ENCODE results near the gene PADI1. TPM values are rescaled to one million over a fixed set of nuclear protein-coding genes. Genes with fewer than 3 reads are reported as not detected.

The PADI1 gene
- total RNA-seq, 2 donors from 2014 or later = not detected

DNA sequence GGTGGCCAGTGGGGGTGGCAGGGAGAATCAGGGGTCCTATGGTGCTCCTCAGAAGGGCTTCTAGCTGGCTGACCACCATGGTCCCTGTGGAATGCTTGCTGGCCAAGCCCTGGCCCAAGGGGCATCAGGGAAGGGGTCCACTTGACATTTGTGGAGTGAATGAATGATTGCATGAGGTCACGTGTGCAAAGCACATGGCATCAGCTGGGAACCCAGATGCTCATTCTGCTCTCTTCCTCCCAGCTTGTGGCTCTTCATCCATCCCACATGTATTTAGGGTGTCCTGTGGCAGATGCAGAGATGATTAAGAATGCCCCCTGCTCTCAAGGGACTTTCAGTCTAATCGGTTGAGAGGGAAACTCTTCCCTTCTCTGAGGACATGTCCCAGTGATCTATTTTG lies 76.0 kb downstream of the PADI1 start:
- no peak for DNase-seq (ENCODE audit: low spot score)
- intact Hi-C loops (cut with DNase I) = no loop called here

DNA sequence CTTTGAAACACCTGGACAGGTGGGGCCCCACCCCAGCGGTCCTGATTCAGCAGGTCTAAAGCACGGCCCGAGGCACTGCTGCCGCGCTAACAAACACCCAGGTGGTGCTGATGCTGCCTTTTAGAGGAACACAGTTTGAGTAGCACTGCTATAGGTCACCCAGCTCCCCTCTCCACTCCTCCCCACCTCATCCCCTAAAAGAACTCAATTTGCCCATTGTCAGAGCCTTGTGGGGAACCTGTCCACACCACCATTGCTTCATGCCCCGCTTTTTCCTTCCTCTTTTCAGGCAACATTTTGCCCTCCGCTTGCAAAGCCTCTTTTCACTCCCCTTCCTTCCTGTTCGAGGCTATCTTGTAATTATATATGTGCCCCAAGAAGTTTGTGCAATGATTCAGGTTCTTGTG lies 76.8 kb downstream of the PADI1 start:
- intact Hi-C loops (cut with DNase I) = no loop called here
- no peak for DNase-seq (ENCODE audit: low spot score)

DNA sequence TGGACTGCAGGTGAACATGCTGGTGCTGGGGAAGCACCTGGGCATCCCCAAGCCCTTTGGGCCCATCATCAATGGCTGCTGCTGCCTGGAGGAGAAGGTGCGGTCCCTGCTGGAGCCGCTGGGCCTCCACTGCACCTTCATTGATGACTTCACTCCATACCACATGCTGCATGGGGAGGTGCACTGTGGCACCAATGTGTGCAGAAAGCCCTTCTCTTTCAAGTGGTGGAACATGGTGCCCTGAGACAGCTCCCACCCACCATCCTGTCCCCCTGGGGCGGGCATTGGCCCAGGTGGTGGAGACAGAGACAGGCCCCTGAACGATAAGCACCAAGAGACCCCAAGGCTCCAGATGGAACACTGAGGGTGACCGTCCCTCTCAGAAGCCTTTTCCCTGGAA lies 77.9 kb downstream of the PADI1 start:
- intact Hi-C loops (cut with DNase I) = no loop called here
- DNase-seq (ENCODE audit: low spot score) = no peak

DNA sequence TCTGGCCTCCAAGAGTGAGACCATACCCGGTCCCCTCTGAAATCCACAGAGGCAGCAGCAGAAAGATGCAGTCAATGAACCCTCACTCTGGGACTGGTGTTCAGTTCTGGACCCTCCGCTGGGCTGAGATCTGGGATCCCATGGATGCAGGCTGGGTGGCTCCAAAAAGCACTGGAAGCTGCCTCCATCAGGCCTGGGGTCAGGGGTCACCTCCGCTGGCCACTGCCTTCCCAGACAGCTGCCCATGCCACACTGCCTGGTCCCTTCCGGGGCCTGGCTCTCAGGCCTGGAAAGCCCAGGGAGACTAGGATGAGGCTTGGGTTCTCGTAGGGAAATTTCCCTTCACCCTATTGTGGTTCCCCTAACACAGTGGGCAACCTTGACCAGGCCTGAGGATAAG lies 81.7 kb downstream of the PADI1 start:
- DNase-seq (ENCODE audit: low spot score) = no peak
- intact Hi-C loops (cut with DNase I) = no loop called here

DNA sequence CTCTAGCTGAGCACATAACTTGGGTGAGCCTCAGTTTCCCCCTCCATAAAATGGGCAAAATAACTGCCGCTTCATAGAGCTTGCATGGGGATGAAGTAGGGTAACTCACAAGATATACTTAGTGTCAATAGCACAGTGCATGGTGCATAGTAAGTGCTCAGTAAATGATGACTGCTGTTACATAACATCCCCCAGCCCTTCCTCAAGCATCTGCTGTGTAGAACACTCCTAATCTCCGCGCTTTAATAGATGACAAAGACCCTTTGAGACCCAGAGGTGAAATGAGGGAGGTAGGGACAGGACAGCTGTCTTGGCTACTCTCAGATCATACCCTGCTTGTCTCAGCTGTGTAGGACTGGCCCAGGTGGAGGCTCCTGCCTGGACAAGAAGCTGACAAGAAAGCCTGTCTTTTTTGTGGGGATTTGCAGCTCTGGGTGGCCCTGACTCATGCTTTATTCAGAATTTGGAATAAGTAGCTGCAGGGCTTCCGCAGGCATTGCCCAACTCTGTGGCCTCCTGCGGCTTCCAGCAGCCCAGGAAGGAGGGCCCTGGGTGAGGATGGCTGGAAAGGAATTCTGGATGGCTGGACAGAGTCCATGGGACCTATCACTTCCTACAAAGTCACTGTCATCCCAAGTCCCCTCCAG lies 82.3 kb downstream of the PADI1 start:
- DNase-seq (ENCODE audit: low spot score) = no peak
- intact Hi-C loops (cut with DNase I) = no loop called here

DNA sequence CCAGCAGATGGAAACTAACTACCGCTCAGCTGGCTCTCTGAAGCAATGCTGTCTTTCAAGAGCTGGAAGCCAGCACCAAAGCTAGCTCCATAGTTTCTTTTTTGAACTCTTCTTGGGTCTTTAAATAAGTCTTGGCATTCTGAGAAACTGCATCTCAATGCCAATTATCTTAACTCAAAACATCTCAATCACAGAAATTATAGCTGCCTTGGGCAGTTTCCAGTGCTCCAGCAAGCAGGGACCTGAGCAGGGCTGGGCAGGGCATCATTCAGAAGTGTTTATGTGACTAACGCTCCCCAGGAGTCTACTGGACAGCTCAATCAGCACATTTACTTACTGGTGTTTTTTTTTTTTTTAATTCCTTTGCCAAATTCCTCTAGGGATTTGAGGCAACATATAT lies 84.8 kb downstream of the PADI1 start:
- intact Hi-C loops (cut with DNase I) = no loop called here
- DNase-seq (ENCODE audit: low spot score) = peak; percentile 20

DNA sequence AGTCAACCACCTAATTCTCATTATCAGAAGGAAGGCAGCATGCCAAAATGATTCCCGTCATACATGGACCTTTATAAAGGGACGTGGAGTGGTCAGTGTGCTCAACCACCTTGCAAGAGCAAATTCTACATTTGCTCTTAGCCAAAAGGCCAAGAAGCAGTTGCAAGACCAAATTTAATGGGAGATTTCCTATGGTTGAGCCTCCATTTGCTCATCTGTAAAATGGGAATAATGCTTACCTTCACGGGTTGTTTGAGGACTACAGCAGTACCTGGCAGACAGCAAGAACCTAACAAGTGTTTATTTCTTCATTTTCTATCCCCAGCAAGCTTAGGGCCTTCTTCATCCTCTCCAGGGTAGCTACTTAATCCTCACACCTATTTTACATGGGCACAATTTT lies 85.6 kb downstream of the PADI1 start:
- intact Hi-C loops (cut with DNase I) = no loop called here
- DNase-seq (ENCODE audit: low spot score) = no peak

DNA sequence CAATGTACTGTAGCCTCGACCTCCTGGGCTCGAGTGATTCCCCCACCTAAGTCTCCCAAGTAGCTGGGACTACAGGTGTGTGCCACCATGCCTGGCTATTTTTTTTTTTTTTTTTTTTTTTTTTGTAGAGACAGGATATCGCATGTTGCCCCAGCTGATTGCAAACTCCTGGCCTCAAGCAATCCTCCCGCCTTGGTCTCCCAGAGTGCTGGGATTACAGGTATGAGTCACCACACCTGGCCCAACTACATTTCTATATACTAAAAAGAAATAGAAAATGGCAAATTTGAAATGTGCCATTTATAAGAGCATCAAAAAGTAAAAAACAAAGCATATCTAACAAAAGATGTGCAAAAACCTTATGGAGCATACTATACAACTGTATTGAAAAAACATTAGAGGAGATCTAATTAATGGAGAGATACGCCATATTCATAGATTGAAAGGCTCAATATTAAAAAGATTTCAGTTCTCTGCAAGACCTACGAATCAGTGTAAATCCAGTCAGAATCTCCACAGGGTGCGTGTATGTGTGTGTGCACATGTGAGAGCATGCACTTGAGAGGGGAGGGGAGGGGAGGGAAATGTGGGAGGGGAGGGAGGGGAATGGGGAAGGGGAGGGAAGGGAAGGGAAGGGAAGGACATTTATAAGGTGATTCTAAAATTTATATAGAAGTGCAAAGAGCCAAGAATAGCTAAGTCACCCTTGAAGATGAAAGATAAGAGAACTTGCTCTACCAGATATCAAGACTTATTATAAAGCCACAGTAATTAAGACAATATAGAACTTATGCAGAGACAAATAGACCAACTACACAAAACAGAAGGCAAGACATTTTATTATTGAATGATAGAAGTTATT lies 87.6 kb downstream of the PADI1 start:
- peak; percentile 2 for DNase-seq (ENCODE audit: low spot score)
- intact Hi-C loops (cut with DNase I) = no loop called here

DNA sequence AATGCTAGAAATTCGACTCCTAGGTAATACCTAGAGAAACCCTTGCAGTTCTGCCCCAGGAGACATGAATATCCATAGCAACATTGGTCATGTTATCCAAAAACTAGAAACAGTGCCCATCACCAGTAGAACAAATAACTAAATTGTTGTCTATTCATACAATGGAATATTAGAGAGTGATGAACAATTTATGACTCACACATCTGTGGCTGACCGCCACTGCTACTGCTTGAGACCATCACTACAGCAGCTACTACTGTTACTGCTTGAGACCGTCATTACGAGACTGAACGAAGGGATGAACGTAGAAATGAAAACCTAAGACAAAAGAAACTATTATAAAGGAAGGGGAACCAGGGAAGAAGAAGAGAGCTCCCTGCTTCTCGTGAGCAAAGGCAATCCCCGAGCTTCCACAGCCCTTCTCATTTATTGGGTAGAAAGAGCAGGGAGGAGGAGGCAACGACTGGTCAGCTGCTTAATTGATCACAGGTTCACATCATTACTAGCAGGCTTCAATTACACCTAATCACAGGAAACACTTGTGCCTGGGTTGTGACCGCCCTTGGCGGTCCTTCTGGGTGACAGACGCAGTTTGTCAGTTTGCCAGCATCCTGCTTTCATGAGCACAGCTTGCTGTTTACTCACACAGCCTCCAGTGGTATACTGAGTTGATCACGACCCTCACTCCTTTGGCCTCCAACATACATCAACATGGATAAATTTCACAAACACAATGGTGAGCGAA lies 88.9 kb downstream of the PADI1 start:
- intact Hi-C loops (cut with DNase I) = no loop called here
- peak; percentile 66 for DNase-seq (ENCODE audit: low spot score)

DNA sequence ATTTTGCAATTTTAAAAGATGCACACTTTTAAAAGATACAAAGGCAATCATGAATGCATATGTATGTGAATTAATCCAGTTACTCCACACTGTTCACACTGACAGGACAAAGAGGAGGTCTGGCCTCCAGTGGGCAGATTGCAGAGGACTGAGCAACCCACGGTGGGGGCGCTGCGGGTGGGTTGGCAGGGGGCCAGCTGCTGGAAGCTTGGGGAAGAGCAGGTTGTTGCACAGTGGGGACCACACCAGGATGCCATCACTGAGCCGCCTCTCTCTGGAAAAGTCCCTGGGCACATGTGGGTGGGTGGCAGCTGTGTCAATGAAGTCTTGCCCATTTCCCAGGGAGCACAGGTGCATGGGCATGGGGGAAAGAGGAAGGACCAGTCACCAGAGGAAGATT lies 90.4 kb downstream of the PADI1 start:
- no peak for DNase-seq (ENCODE audit: low spot score)
- intact Hi-C loops (cut with DNase I) = no loop called here

Small RNA genes within 50 kb of the gene (microRNA-seq; reads per million reads assigned to microRNA genes)
- 0 reads per million in 2 donors for gene MIR3972 (ENCODE audit: borderline microRNAs expressed in 2 of 2)

Other genes starting within 250 kb of the PADI1 start
- gene MFAP2, start 224.5 kb upstream of the PADI1 start, total RNA-seq = 10 to 100 TPM; 39.0 to 52.1 TPM
- 10 to 100 TPM; 20.2 to 27.6 TPM for gene ATP13A2, start 193.2 kb upstream of the PADI1 start, total RNA-seq
- gene SDHB, start 151.1 kb upstream of the PADI1 start, total RNA-seq = 10 to 100 TPM; 77.7 to 80.5 TPM
- gene PADI2, start 85.7 kb upstream of the PADI1 start, total RNA-seq = 1 to 10 TPM in 1 of 2 donors, under 1 TPM in 1; 1.00 to 1.6 TPM
- not detected for gene PADI3, start 44.0 kb downstream of the PADI1 start, total RNA-seq
- 1 to 10 TPM in 1 of 2 donors, under 1 TPM in 1; 0.48 to 6.3 TPM for gene PADI4, start 103.1 kb downstream of the PADI1 start, total RNA-seq
- not detected for gene PADI6, start 167.1 kb downstream of the PADI1 start, total RNA-seq
- gene RCC2, start 234.5 kb downstream of the PADI1 start, total RNA-seq = 10 to 100 TPM; 17.3 to 22.2 TPM

Measured in posterior vena cava (tissue), 2 donors.